ENCODE results near the gene CACNA2D3.
A peak's percentile ranks its signal among the peaks of the same experiment; 100 is the strongest.

The CACNA2D3 gene

DNA sequence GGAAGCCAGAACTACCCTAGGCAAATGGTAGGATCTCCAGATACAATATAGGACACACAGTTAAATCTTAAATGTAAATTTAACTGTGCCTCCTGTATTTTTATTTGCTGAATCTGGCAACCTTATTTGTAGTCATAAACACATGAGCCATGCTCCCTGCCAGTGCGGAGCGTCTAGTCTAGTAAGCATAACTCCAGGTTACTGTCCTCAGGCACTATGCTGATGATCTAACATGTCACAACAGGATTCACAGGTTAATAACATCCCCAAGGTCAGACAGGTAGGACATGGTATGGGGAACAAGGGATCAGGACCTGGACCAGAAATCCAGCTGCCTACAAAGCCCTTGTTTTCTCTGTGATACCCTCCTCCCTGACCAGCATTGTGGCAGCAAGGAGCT, 305.1 kb downstream of the CACNA2D3 start:
- H2BK15ac ChIP-seq (ENCODE audit: low read length) = no peak overlapping the region
- no peaks in the 10 kb centered on the region for H3K9me3 ChIP-seq (replicated peaks in 1 of 2; ENCODE audit: control insufficient read depth in 2 of 2, insufficient read depth in 1 of 2, low read depth in 1 of 2, low read length in 2 of 2)
- H2AK5ac ChIP-seq (ENCODE audit: low read depth, low read length) = no peak overlapping the region
- H3K4ac ChIP-seq (ENCODE audit: low read length) = no peak overlapping the region
- WGBS, 2 donors (ENCODE audit: extremely low coverage in 2 of 2, insufficient read length in 2 of 2, insufficient replicate concordance in 1 of 2) = no CpG with 5 or more reads among the region's 2 CpGs
- no peak for DNase-seq (ENCODE audit: low spot score)
- H2BK5ac ChIP-seq (ENCODE audit: low read length) = no peak overlapping the region
- no peak overlapping the region for H2BK12ac ChIP-seq (ENCODE audit: low read length)
- H3K4me2 ChIP-seq (ENCODE audit: insufficient read depth, low read length, poor library complexity, severe bottlenecking) = no peak overlapping the region
- no peaks in the 10 kb centered on the region for H3K27me3 ChIP-seq (ENCODE audit: control insufficient read depth in 3 of 3, insufficient read depth in 3 of 3, low read depth in 1 of 3, low read length in 3 of 3)
- H2BK120ac ChIP-seq (ENCODE audit: low read depth, low read length) = no peak overlapping the region
- no peak overlapping the region for H2AFZ ChIP-seq (ENCODE audit: low read length)
- no peak overlapping the region for H3K14ac ChIP-seq (ENCODE audit: low read length)
- H3K79me1 ChIP-seq (ENCODE audit: low read depth, low read length) = no peaks in the 10 kb centered on the region
- no peak overlapping the region for H3K27ac ChIP-seq (replicated peaks; ENCODE audit: low read length)
- H3K23ac ChIP-seq (ENCODE audit: low read depth, low read length, poor library complexity) = no peak overlapping the region
- peaks cover 0 to 12% of the 10 kb centered on the region in 2 donors for H3K4me1 ChIP-seq (ENCODE audit: control insufficient read depth in 2 of 2, insufficient read depth in 1 of 2, low read depth in 1 of 2, low read length in 2 of 2)
- no peak overlapping the region for H4K91ac ChIP-seq (ENCODE audit: low read depth, low read length, poor library complexity)
- no peak overlapping the region for H4K8ac ChIP-seq (ENCODE audit: low read depth, low read length)
- H3K36me3 ChIP-seq (replicated peaks in 1 of 2; ENCODE audit: control insufficient read depth in 2 of 2, insufficient read depth in 2 of 2, low read length in 2 of 2) = no peaks in the 10 kb centered on the region
- H3K9ac ChIP-seq (ENCODE audit: low read depth, low read length, poor library complexity) = no peak overlapping the region
- no peak overlapping the region for H3K4me3 ChIP-seq (ENCODE audit: low read length in 2 of 2)
- no peak overlapping the region for H3K18ac ChIP-seq (ENCODE audit: low read length)

DNA sequence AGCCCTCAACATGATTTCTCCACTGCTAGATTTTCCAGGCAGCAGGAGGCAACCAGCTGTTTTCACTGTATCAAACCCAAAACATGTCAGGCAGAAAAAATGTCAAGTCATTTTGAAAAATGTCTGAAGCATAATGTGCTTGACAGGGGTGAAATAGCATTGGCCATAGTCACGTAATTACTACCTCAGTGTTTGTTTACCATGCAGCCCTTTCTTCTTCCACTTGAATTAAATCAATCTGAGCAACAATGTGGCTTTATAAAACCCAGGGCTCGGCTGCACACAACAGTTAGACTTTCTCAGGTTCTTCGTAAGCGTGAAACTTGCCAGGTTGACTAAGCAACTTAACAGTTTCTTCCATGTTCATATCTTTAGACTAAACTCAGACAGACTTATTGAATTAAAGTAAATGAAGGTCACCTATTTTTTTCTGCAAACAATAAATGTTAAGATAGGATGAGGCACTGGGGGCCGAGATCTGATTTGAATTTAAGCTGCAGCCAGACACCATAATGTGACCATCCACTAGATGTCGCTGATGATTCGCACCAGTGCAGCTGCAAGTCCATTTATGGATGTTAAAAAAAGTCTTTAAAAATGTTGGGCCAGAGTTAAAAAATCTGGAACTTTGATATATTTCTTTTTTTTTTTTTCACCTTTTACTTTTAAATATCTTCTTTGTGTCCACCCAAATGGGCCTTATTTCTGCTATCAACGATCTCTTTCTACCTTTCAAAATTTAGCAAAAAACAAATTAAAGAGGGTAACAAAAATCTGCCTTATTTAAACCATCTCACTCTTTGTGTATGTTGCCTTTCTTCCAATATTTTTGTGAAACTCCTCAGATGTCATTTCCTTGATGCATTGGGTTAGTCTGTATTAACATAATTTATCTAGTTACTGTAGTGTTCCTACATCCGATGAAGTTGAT, 305.9 kb downstream of the CACNA2D3 start:
- Histone ChIP-seq H2BK120ac (ENCODE audit: low read depth, low read length) (no peak overlapping the region), H2AFZ (ENCODE audit: low read length) (no peak overlapping the region), H3K4ac (ENCODE audit: low read length) (no peak overlapping the region), H3K27me3 (ENCODE audit: control insufficient read depth in 3 of 3, insufficient read depth in 3 of 3, low read depth in 1 of 3, low read length in 3 of 3) (no peaks in the 10 kb centered on the region), H2AK5ac (ENCODE audit: low read depth, low read length) (no peak overlapping the region), H3K27ac (replicated peaks; ENCODE audit: low read length) (no peak overlapping the region), H4K8ac (ENCODE audit: low read depth, low read length) (no peak overlapping the region), H3K23ac (ENCODE audit: low read depth, low read length, poor library complexity) (no peak overlapping the region), H2BK15ac (ENCODE audit: low read length) (no peak overlapping the region), H4K91ac (ENCODE audit: low read depth, low read length, poor library complexity) (no peak overlapping the region), H3K9me3 (replicated peaks in 1 of 2; ENCODE audit: control insufficient read depth in 2 of 2, insufficient read depth in 1 of 2, low read depth in 1 of 2, low read length in 2 of 2) (no peaks in the 10 kb centered on the region), H3K18ac (ENCODE audit: low read length) (no peak overlapping the region), H3K9ac (ENCODE audit: low read depth, low read length, poor library complexity) (no peak overlapping the region), H3K14ac (ENCODE audit: low read length) (no peak overlapping the region), H2BK12ac (ENCODE audit: low read length) (no peak overlapping the region), H3K4me1 (ENCODE audit: control insufficient read depth in 2 of 2, insufficient read depth in 1 of 2, low read depth in 1 of 2, low read length in 2 of 2) (peaks cover 0 to 12% of the 10 kb centered on the region in 2 donors), H3K4me3 (ENCODE audit: low read length in 2 of 2) (no peak overlapping the region), H3K4me2 (ENCODE audit: insufficient read depth, low read length, poor library complexity, severe bottlenecking) (no peak overlapping the region), H3K79me1 (ENCODE audit: low read depth, low read length) (no peaks in the 10 kb centered on the region), H3K36me3 (replicated peaks in 1 of 2; ENCODE audit: control insufficient read depth in 2 of 2, insufficient read depth in 2 of 2, low read length in 2 of 2) (no peaks in the 10 kb centered on the region), H2BK5ac (ENCODE audit: low read length) (no peak overlapping the region)
- no CpG with 5 or more reads among the region's 9 CpGs for WGBS, 2 donors (ENCODE audit: extremely low coverage in 2 of 2, insufficient read length in 2 of 2, insufficient replicate concordance in 1 of 2)
- peak; percentile 66 for DNase-seq (ENCODE audit: low spot score)

DNA sequence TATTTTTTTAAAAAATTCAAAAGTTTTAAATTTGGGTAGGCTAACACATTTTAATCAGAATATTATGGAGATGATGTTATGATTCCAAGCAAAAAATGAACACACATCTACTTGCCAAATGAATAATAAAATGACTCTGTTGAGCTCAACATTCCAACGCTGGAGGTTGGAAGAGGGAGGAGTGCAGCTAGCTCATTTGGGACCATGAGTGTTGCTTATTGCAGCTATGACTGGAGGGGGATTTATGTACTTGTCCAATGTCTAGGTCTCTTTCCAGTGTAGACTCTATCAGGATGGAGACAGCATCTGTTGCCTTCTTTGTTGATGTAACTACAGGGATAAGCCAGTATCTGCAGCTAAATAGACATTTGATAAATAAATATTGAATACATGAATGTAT, 310.6 kb downstream of the CACNA2D3 start:
- Histone ChIP-seq H4K91ac (ENCODE audit: low read depth, low read length, poor library complexity) (no peak overlapping the region), H3K9me3 (replicated peaks in 1 of 2; ENCODE audit: control insufficient read depth in 2 of 2, insufficient read depth in 1 of 2, low read depth in 1 of 2, low read length in 2 of 2) (no peaks in the 10 kb centered on the region), H2BK5ac (ENCODE audit: low read length) (no peak overlapping the region), H3K27me3 (ENCODE audit: control insufficient read depth in 3 of 3, insufficient read depth in 3 of 3, low read depth in 1 of 3, low read length in 3 of 3) (no peaks in the 10 kb centered on the region), H2BK15ac (ENCODE audit: low read length) (no peak overlapping the region), H3K4me3 (ENCODE audit: low read length in 2 of 2) (no peak overlapping the region), H3K23ac (ENCODE audit: low read depth, low read length, poor library complexity) (no peak overlapping the region), H3K4me2 (ENCODE audit: insufficient read depth, low read length, poor library complexity, severe bottlenecking) (no peak overlapping the region), H2BK12ac (ENCODE audit: low read length) (no peak overlapping the region), H3K27ac (replicated peaks; ENCODE audit: low read length) (no peak overlapping the region), H2BK120ac (ENCODE audit: low read depth, low read length) (no peak overlapping the region), H3K18ac (ENCODE audit: low read length) (no peak overlapping the region), H3K4ac (ENCODE audit: low read length) (no peak overlapping the region), H3K9ac (ENCODE audit: low read depth, low read length, poor library complexity) (no peak overlapping the region), H3K79me1 (ENCODE audit: low read depth, low read length) (no peaks in the 10 kb centered on the region), H3K4me1 (ENCODE audit: control insufficient read depth in 2 of 2, insufficient read depth in 1 of 2, low read depth in 1 of 2, low read length in 2 of 2) (peaks cover 0 to 2% of the 10 kb centered on the region in 2 donors), H4K8ac (ENCODE audit: low read depth, low read length) (no peak overlapping the region), H3K36me3 (replicated peaks in 1 of 2; ENCODE audit: control insufficient read depth in 2 of 2, insufficient read depth in 2 of 2, low read length in 2 of 2) (no peaks in the 10 kb centered on the region), H3K14ac (ENCODE audit: low read length) (no peak overlapping the region), H2AFZ (ENCODE audit: low read length) (no peak overlapping the region), H2AK5ac (ENCODE audit: low read depth, low read length) (no peak overlapping the region)
- no CpG with 5 or more reads among the region's 1 CpG for WGBS, 2 donors (ENCODE audit: extremely low coverage in 2 of 2, insufficient read length in 2 of 2, insufficient replicate concordance in 1 of 2)
- no peak for DNase-seq (ENCODE audit: low spot score)

DNA sequence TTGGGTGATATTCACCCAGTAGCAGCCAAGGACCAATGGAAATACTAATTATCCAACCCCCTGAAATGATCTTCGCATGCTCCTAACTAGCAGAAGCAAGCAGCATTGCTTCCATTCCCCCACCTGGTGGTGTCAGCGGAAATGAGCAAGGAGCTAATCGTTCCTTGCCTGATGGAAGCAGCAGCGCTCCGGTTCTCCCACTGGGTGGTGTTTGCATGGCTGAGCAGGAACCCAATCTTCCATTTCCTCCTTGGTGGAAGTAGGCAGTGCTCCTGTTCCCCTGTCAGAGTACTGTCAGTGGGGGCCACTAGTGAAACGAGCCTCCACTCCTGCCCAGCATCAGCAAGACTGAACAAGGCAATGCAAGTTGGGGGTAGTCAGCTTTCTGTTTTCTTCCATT, 311.5 kb downstream of the CACNA2D3 start:
- no peak overlapping the region for H3K18ac ChIP-seq (ENCODE audit: low read length)
- H4K91ac ChIP-seq (ENCODE audit: low read depth, low read length, poor library complexity) = no peak overlapping the region
- no peak overlapping the region for H2BK120ac ChIP-seq (ENCODE audit: low read depth, low read length)
- H4K8ac ChIP-seq (ENCODE audit: low read depth, low read length) = no peak overlapping the region
- no peak overlapping the region for H3K9ac ChIP-seq (ENCODE audit: low read depth, low read length, poor library complexity)
- H3K4me2 ChIP-seq (ENCODE audit: insufficient read depth, low read length, poor library complexity, severe bottlenecking) = no peak overlapping the region
- no peak overlapping the region for H2AFZ ChIP-seq (ENCODE audit: low read length)
- no peak overlapping the region for H3K4ac ChIP-seq (ENCODE audit: low read length)
- H2AK5ac ChIP-seq (ENCODE audit: low read depth, low read length) = no peak overlapping the region
- H3K14ac ChIP-seq (ENCODE audit: low read length) = no peak overlapping the region
- DNase-seq (ENCODE audit: low spot score) = peak; percentile 27
- H2BK15ac ChIP-seq (ENCODE audit: low read length) = no peak overlapping the region
- no peak overlapping the region for H3K4me3 ChIP-seq (ENCODE audit: low read length in 2 of 2)
- no peaks in the 10 kb centered on the region for H3K79me1 ChIP-seq (ENCODE audit: low read depth, low read length)
- no peak overlapping the region for H3K27ac ChIP-seq (replicated peaks; ENCODE audit: low read length)
- H3K23ac ChIP-seq (ENCODE audit: low read depth, low read length, poor library complexity) = no peak overlapping the region
- H3K36me3 ChIP-seq (replicated peaks in 1 of 2; ENCODE audit: control insufficient read depth in 2 of 2, insufficient read depth in 2 of 2, low read length in 2 of 2) = no peaks in the 10 kb centered on the region
- no peaks in the 10 kb centered on the region for H3K9me3 ChIP-seq (replicated peaks in 1 of 2; ENCODE audit: control insufficient read depth in 2 of 2, insufficient read depth in 1 of 2, low read depth in 1 of 2, low read length in 2 of 2)
- WGBS, 2 donors (ENCODE audit: extremely low coverage in 2 of 2, insufficient read length in 2 of 2, insufficient replicate concordance in 1 of 2) = no CpG with 5 or more reads among the region's 6 CpGs
- no peak overlapping the region for H2BK12ac ChIP-seq (ENCODE audit: low read length)
- no peaks in the 10 kb centered on the region for H3K27me3 ChIP-seq (ENCODE audit: control insufficient read depth in 3 of 3, insufficient read depth in 3 of 3, low read depth in 1 of 3, low read length in 3 of 3)
- H2BK5ac ChIP-seq (ENCODE audit: low read length) = no peak overlapping the region
- H3K4me1 ChIP-seq (ENCODE audit: control insufficient read depth in 2 of 2, insufficient read depth in 1 of 2, low read depth in 1 of 2, low read length in 2 of 2) = peaks cover 0 to under 1% of the 10 kb centered on the region in 2 donors

Data from neuronal stem cell (in vitro differentiated cells).